ENCODE measurements around the gene FBXO41.

FBXO41 gene

GRCh38 chr2:73290049-73290839 is 6.0 kb upstream of the FBXO41 start:
- peak; percentile 32 to 56 for DNase-seq

- DNase-seq = no peak
Measured at GRCh38 chr2:73289304-73289703, 5.0 kb upstream of the FBXO41 start.

GRCh38 chr2:73286134-73286655 is 1.9 kb upstream of the FBXO41 start:
- no peak for DNase-seq

GRCh38 chr2:73285159-73285739 is 971 bp upstream of the FBXO41 start:
- peak; percentile 85 to 87 for DNase-seq

- DNase-seq = peak in 1 of 2 donors; percentile 3
Measured at GRCh38 chr2:73283545-73284295, 558 bp downstream of the FBXO41 start.

- DNase-seq = no peak
Measured at GRCh38 chr2:73282924-73283544, 1.2 kb downstream of the FBXO41 start.

- DNase-seq = no peak
Measured at GRCh38 chr2:73281244-73281643, 3.0 kb downstream of the FBXO41 start.

- DNase-seq = no peak
Measured at GRCh38 chr2:73279852-73280251, 4.4 kb downstream of the FBXO41 start.

GRCh38 chr2:73272270-73272669 is 12.0 kb downstream of the FBXO41 start:
- no peak for DNase-seq

GRCh38 chr2:73269686-73270465 is 14.4 kb downstream of the FBXO41 start:
- no peak for DNase-seq

GRCh38 chr2:73268830-73269685 is 15.2 kb downstream of the FBXO41 start:
- DNase-seq = peak in 1 of 2 donors; percentile 18

- no peak for DNase-seq
Measured at GRCh38 chr2:73268366-73268829, 15.9 kb downstream of the FBXO41 start.

GRCh38 chr2:73267008-73267407 is 17.3 kb downstream of the FBXO41 start:
- DNase-seq = no peak

- DNase-seq = no peak
Measured at GRCh38 chr2:73266061-73266901, 18.0 kb downstream of the FBXO41 start.

GRCh38 chr2:73265298-73266060 is 18.8 kb downstream of the FBXO41 start:
- no peak for DNase-seq

- no peak for DNase-seq
Measured at GRCh38 chr2:73264783-73265182, 19.5 kb downstream of the FBXO41 start.

GRCh38 chr2:73264332-73264606 is 20.0 kb downstream of the FBXO41 start:
- no peak for DNase-seq

- DNase-seq = no peak
Measured at GRCh38 chr2:73263540-73264331, 20.5 kb downstream of the FBXO41 start.

Data from inflammatory macrophage (primary cell).